Hepatocyte (in vitro differentiated cells): ENCODE data around the gene MYADML2. TPM values are rescaled to one million over a fixed set of nuclear protein-coding genes. Genes with fewer than 3 reads are reported as not detected.

ENCODE experiments used
- DNase-seq: peaks from one replicate; pipeline ENCODE4 v3.0.0-alpha.2; 2016; ENCODE audit warnings: low spot score
- H2AFZ ChIP-seq: fragments of 200-600 bp; sonication (generic); 2 replicates; pipeline ENCODE4 v1.6.0; 2016; ENCODE audit warnings: antibody characterized with exemption, mild to moderate bottlenecking
- H3K27ac ChIP-seq: fragments of 200-600 bp; sonication (generic); 2 replicates; pipeline ENCODE4 v1.5.1; 2016; ENCODE audit warnings: mild to moderate bottlenecking
- H3K27me3 ChIP-seq: fragments of 200-600 bp; sonication (generic); 2 replicates; pipeline ENCODE4 v1.6.1; 2016
- H3K36me3 ChIP-seq: fragments of 200-600 bp; sonication (generic); replicated peaks from 2 replicates; pipeline ENCODE4 v1.5.1; 2016; ENCODE audit warnings: low read depth; ENCODE audit not compliant: insufficient read depth
- H3K4me1 ChIP-seq: fragments of 200-600 bp; sonication (generic); 2 replicates; pipeline ENCODE4 v1.5.1; 2016; ENCODE audit warnings: mild to moderate bottlenecking, moderate library complexity; ENCODE audit not compliant: insufficient read depth
- H3K4me2 ChIP-seq: fragments of 200-600 bp; sonication (generic); 2 replicates; pipeline ENCODE4 v1.6.0; 2016
- H3K4me3 ChIP-seq: fragments of 200-600 bp; sonication (generic); 2 replicates; pipeline ENCODE4 v1.5.1; 2016; ENCODE audit warnings: mild to moderate bottlenecking
- H3K79me2 ChIP-seq: fragments of 200-600 bp; sonication (generic); 2 replicates; pipeline ENCODE4 v1.6.0; 2017; ENCODE audit warnings: mild to moderate bottlenecking
- H3K9me2 ChIP-seq: fragments of 200-600 bp; sonication (generic); replicated peaks from 2 replicates; pipeline ENCODE4 v1.6.0; 2017; ENCODE audit warnings: mild to moderate bottlenecking; ENCODE audit not compliant: insufficient read depth
- H3K9me3 ChIP-seq: fragments of 200-600 bp; sonication (generic); 2 replicates; pipeline ENCODE4 v1.5.1; 2016; ENCODE audit warnings: low read depth, mild to moderate bottlenecking
- H4K20me1 ChIP-seq: fragments of 200-600 bp; sonication (generic); 2 replicates; pipeline ENCODE4 v1.6.0; 2016; ENCODE audit warnings: mild to moderate bottlenecking; ENCODE audit not compliant: insufficient read depth, poor library complexity, severe bottlenecking
- CTCF ChIP-seq: fragments of 200-600 bp; sonication (generic); IDR thresholded peaks from 2 replicates; pipeline ENCODE4 v1.5.1; 2016; ENCODE audit warnings: antibody characterized with exemption, mild to moderate bottlenecking; ENCODE audit not compliant: poor library complexity
- EZH2 ChIP-seq: fragments of 200-600 bp; sonication (generic); IDR thresholded peaks from 2 replicates; pipeline ENCODE4 v1.6.1; 2016; ENCODE audit warnings: antibody characterized with exemption, mild to moderate bottlenecking, borderline replicate concordance
- EZH2phosphoT487 ChIP-seq: fragments of 200-600 bp; sonication (generic); IDR thresholded peaks from one replicate; pipeline ENCODE4 v1.6.1; 2018; ENCODE audit warnings: antibody characterized with exemption, mild to moderate bottlenecking, low read depth, moderate library complexity; ENCODE audit not compliant: unreplicated experiment, severe bottlenecking
- WGBS: methylation state at CpG from one replicate; pipeline ENCODE4 v1.1.6; 2016; ENCODE audit warnings: low lambda C conversion rate; ENCODE audit errors: missing lambda C conversion rate; 5-methylcytosine and 5-hydroxymethylcytosine counted together
- polyA plus RNA-seq: library from polyadenylated mRNA; unstranded; fragments of >200 nt; fragmentation: Nextera tagmentation; extraction: Ambion mirVana; gene quantifications from 2 replicates; pipeline ENCODE4 v1.2.1, GENCODE V29; 2016
- total RNA-seq: library from RNA; depleted of rRNA; stranded (reverse); fragments of >200 nt; gene quantifications from 2 replicates; pipeline ENCODE4 v1.2.3, GENCODE V29; 2014

MYADML2 gene
- total and polyA plus RNA-seq, 2 experiments from 2014 or later: 0.06 TPM; not detected in 1

- Histone ChIP-seq H3K9me2 (no peaks in the 10 kb centered on the region), H3K79me2 (no peaks in the 10 kb centered on the region), H3K9me3 (no peaks in the 10 kb centered on the region), H3K4me3 (no peak overlapping the region), H2AFZ (no peak overlapping the region), H3K4me1 (no peaks in the 10 kb centered on the region), H4K20me1 (no peaks in the 10 kb centered on the region), H3K27me3 (no peaks in the 10 kb centered on the region), H3K36me3 (no peaks in the 10 kb centered on the region), H3K27ac (no peak overlapping the region), H3K4me2 (no peak overlapping the region)
- TF ChIP-seq EZH2phosphoT487: no peak
- no peak for TF ChIP-seq CTCF
- DNase-seq: no peak
- 74% methylated on average over 11 of the region's 13 CpGs for WGBS
Measured at GRCh38 chr17:81951785-81952684, 5.0 kb upstream of the MYADML2 start.

- no peak for DNase-seq
- TF ChIP-seq EZH2phosphoT487 (no peak), CTCF (no peak), EZH2 (no peak)
- no peaks in the 10 kb centered on the region for H3K9me2 ChIP-seq
- H4K20me1 ChIP-seq: no peaks in the 10 kb centered on the region
- H3K9me3 ChIP-seq: no peaks in the 10 kb centered on the region
- H3K79me2 ChIP-seq: no peaks in the 10 kb centered on the region
- H3K4me1 ChIP-seq: no peaks in the 10 kb centered on the region
- no peaks in the 10 kb centered on the region for H3K27me3 ChIP-seq
- WGBS: 87% methylated on average over 15 of the region's 15 CpGs
- H2AFZ ChIP-seq: no peak overlapping the region
- no peak overlapping the region for H3K4me3 ChIP-seq
- no peaks in the 10 kb centered on the region for H3K36me3 ChIP-seq
- no peak overlapping the region for H3K27ac ChIP-seq
- H3K4me2 ChIP-seq: no peak overlapping the region
Measured at GRCh38 chr17:81950501-81950900, 3.5 kb upstream of the MYADML2 start.

DNA sequence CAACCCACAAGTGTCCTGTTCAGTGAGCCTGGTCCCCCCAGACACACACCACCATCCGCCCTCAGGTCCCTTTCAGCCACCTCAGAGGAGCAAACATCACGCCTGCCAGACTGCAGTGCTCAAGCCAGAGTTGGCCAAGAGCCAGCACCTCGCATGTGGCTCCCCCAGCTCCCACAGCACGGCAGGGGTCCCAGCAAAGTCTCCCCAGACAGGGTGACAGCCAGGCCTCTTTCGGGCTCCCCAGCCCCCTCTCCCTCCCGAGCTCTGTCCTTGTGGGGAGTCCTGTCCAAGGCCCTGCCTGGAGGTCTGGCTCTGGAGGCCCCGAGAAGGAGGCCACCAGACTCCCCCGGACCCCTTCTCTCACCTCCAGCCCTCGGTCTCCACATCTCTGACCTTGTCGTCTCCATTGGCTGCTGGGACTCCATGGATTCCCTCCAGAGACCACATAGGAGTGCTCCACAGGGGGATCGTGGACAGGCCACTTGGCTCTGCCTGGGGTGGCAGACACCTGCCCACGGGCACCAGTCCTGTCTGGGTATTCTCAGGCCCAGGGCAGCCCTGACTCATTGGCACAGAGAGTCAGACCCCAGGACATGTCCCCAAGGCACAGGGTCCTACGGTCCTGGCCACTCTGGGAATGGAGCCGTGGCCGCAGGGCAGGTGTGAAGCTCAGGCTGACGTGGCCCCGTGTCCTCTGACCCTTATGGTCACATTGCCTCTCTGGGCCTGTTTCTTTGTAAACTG, 1.8 kb upstream of the MYADML2 start:
- H3K9me3 ChIP-seq: no peaks in the 10 kb centered on the region
- H3K9me2 ChIP-seq: no peaks in the 10 kb centered on the region
- TF ChIP-seq EZH2phosphoT487: no peak
- TF ChIP-seq EZH2: no peak
- no peak for TF ChIP-seq CTCF
- H3K27ac ChIP-seq: no peak overlapping the region
- H3K4me2 ChIP-seq: no peak overlapping the region
- H2AFZ ChIP-seq: no peak overlapping the region
- no peak overlapping the region for H3K4me3 ChIP-seq
- WGBS: 89% methylated on average over 17 of the region's 17 CpGs
- no peaks in the 10 kb centered on the region for H3K4me1 ChIP-seq
- H4K20me1 ChIP-seq: no peaks in the 10 kb centered on the region
- DNase-seq: no peak
- no peaks in the 10 kb centered on the region for H3K79me2 ChIP-seq
- no peaks in the 10 kb centered on the region for H3K27me3 ChIP-seq
- no peaks in the 10 kb centered on the region for H3K36me3 ChIP-seq
